SK-N-SH (cell line): Measurements from ENCODE around the gene CDK18. TPM values are rescaled to one million over a fixed set of nuclear protein-coding genes. Genes with fewer than 3 reads are reported as not detected.

Source experiments
- CTCF ChIA-PET: fragments of 300-600, 350-600 bp; formaldehyde crosslinking; extraction: SDS; loops from one replicate; lab custom pipeline; 2021; lab: Yijun Ruan, JAX
- POLR2A ChIA-PET: fragments of 350-600 bp; sonication (Branson Sonifier 250); formaldehyde crosslinking; extraction: SDS; loops from one replicate; lab custom pipeline; 2020; ENCODE audit warnings: antibody characterized with exemption, inconsistent platforms; lab: Yijun Ruan, JAX
- DNase-seq: peaks from one replicate; pipeline ENCODE4 v3.0.0; 2012
- H2AFZ ChIP-seq: fragments of 200-600 bp; sonication (generic); 2 replicates; pipeline ENCODE4 v1.8.1; 2016; ENCODE audit warnings: antibody characterized with exemption, mild to moderate bottlenecking, low read depth
- H3F3A ChIP-seq: fragments of 200-600 bp; sonication (generic); replicated peaks from 2 replicates; pipeline ENCODE3; 2016; ENCODE audit warnings: antibody characterized with exemption, mild to moderate bottlenecking; ENCODE audit not compliant: insufficient read depth
- H3K27ac ChIP-seq, 2 experiments: fragments of 200-500 bp in 1 of 2; fragments of 200-600 bp in 1 of 2; sonication (Bioruptor generic) in 1 of 2; sonication (generic), shearing (Covaris generic) in 1 of 2; 2 replicates each; pipeline versions ENCODE4 v1.5.1 to v1.6.1; 2014 to 2016; ENCODE audit warnings: low read depth in 2 of 2, inconsistent platforms in 1 of 2, low read length in 1 of 2, mild to moderate bottlenecking in 1 of 2, mixed read lengths in 1 of 2
- H3K27me3 ChIP-seq: fragments of 200-600 bp; sonication (generic), shearing (Covaris generic); 2 replicates; pipeline ENCODE4 v1.6.1; 2016; ENCODE audit warnings: mixed run types; ENCODE audit not compliant: insufficient read depth
- H3K36me3 ChIP-seq, 2 experiments: fragments of 200-500 bp in 1 of 2; fragments of 200-600 bp in 1 of 2; sonication (Bioruptor generic) in 1 of 2; sonication (generic) in 1 of 2; replicated peaks in 1 of 2; 2 replicates each; pipeline versions ENCODE3 to v1.5.1; 2014 to 2016; ENCODE audit warnings: low read length in 1 of 2, mild to moderate bottlenecking in 1 of 2; ENCODE audit not compliant: insufficient read depth in 2 of 2, control insufficient read depth in 1 of 2
- H3K4me1 ChIP-seq, 2 experiments: fragments of 200-500 bp in 1 of 2; fragments of 200-600 bp in 1 of 2; sonication (Bioruptor generic) in 1 of 2; sonication (generic), shearing (Covaris generic) in 1 of 2; 2 replicates each; pipeline versions ENCODE4 v1.5.1 to v1.6.1; 2014 to 2016; ENCODE audit warnings: low read depth in 1 of 2, low read length in 1 of 2, mixed run types in 1 of 2; ENCODE audit not compliant: insufficient read depth in 2 of 2, control insufficient read depth in 1 of 2
- H3K4me2 ChIP-seq: fragments of 200-600 bp; sonication (generic), shearing (Covaris generic); 2 replicates; pipeline ENCODE4 v1.6.1; 2017; ENCODE audit warnings: mixed run types
- H3K4me3 ChIP-seq, 2 experiments: fragments of 200-500 bp in 1 of 2; fragments of 200-600 bp in 1 of 2; sonication (Bioruptor generic) in 1 of 2; sonication (generic), shearing (Covaris generic) in 1 of 2; 2 replicates each; pipeline versions ENCODE4 v1.5.1 to v1.8.1; 2014 to 2016; ENCODE audit warnings: low read depth in 2 of 2, inconsistent platforms in 1 of 2, low read length in 1 of 2, mild to moderate bottlenecking in 1 of 2, mixed read lengths in 1 of 2, moderate library complexity in 1 of 2
- H3K79me2 ChIP-seq: fragments of 200-600 bp; sonication (generic); 2 replicates; pipeline ENCODE4 v1.8.1; 2017; ENCODE audit warnings: mild to moderate bottlenecking; ENCODE audit not compliant: insufficient read depth
- H3K9ac ChIP-seq: fragments of 200-600 bp; sonication (generic); 2 replicates; pipeline ENCODE4 v1.6.1; 2017; ENCODE audit warnings: mixed run types
- H3K9me2 ChIP-seq: fragments of 200-600 bp; sonication (generic); 2 replicates; pipeline ENCODE4 v1.6.1; 2017; ENCODE audit warnings: mixed run types
- H3K9me3 ChIP-seq: fragments of 200-600 bp; sonication (generic); 2 replicates; pipeline ENCODE4 v1.6.1; 2017; ENCODE audit warnings: mixed run types, mild to moderate bottlenecking, moderate library complexity
- H4K20me1 ChIP-seq: fragments of 200-600 bp; sonication (generic); 2 replicates; pipeline ENCODE4 v1.6.1; 2017; ENCODE audit warnings: mild to moderate bottlenecking, mixed run types; ENCODE audit not compliant: insufficient read depth
- CHD2 ChIP-seq: fragments of 150-350 bp; IDR thresholded peaks from 2 replicates; pipeline ENCODE4 v1.6.1; 2018; ENCODE audit warnings: low read length; ENCODE audit not compliant: partially characterized antibody
- ELF1 ChIP-seq: IDR thresholded peaks from 2 replicates; pipeline ENCODE4 v1.4.0; 2012
- EZH2phosphoT487 ChIP-seq: fragments of 200-600 bp; sonication (generic); IDR thresholded peaks from 2 replicates; pipeline ENCODE4 v1.6.1; 2017; ENCODE audit warnings: low read depth, mixed run types, mild to moderate bottlenecking, antibody characterized with exemption, moderate library complexity, borderline replicate concordance
- FOXM1 ChIP-seq: IDR thresholded peaks from 2 replicates; pipeline ENCODE4 v1.4.0; 2012; ENCODE audit warnings: low read depth, mild to moderate bottlenecking
- GATA2 ChIP-seq: sonication (generic); formaldehyde crosslinking; IDR thresholded peaks from 2 replicates; pipeline ENCODE4 v1.5.0; 2020; ENCODE audit warnings: mild to moderate bottlenecking, missing genetic modification reagents
- JUND ChIP-seq: IDR thresholded peaks from 2 replicates; pipeline ENCODE4 v1.4.0; 2012
- NFIC ChIP-seq: IDR thresholded peaks from 2 replicates; pipeline ENCODE4 v1.4.0; 2012; ENCODE audit warnings: borderline replicate concordance
- REST ChIP-seq: IDR thresholded peaks from 2 replicates; pipeline ENCODE4 v1.6.1; 2012; ENCODE audit warnings: mild to moderate bottlenecking, low read depth, low read length, moderate library complexity
- RFX5 ChIP-seq: IDR thresholded peaks from 2 replicates; pipeline ENCODE4 v1.6.1; 2012; ENCODE audit warnings: mild to moderate bottlenecking, improper control_type of control experiment, low read length
- SMC3 ChIP-seq: IDR thresholded peaks from 2 replicates; pipeline ENCODE4 v1.6.1; 2012; ENCODE audit warnings: low read depth, low read length, improper control_type of control experiment
- TAF1 ChIP-seq: IDR thresholded peaks from 2 replicates; pipeline ENCODE4 v1.6.1; 2012; ENCODE audit warnings: low read depth, mild to moderate bottlenecking, low read length, moderate library complexity, borderline replicate concordance
- TEAD4 ChIP-seq: IDR thresholded peaks from 2 replicates; pipeline ENCODE4 v1.4.0; 2012; ENCODE audit warnings: mild to moderate bottlenecking, borderline replicate concordance; ENCODE audit not compliant: insufficient read depth
- ZBTB33 ChIP-seq: IDR thresholded peaks from 2 replicates; pipeline ENCODE4 v1.4.0; 2012; ENCODE audit warnings: low read depth, borderline replicate concordance
- WGBS: methylation state at CpG from one replicate; pipeline ENCODE4 v1.1.6; 2017; ENCODE audit warnings: low lambda C conversion rate; 5-methylcytosine and 5-hydroxymethylcytosine counted together
- polyA plus RNA-seq, 3 experiments: library from polyadenylated mRNA; depleted of rRNA; stranded (reverse); fragments of >200 nt; gene quantifications; 2 replicates each; pipeline ENCODE4 v1.2.3, GENCODE V29; 2012
- TF ChIP-seq, protein P1 (sequence below): fragments of 200-600 bp; sonication (generic); IDR thresholded peaks from 2 replicates; pipeline ENCODE4 v1.6.1; 2017; ENCODE audit warnings: antibody characterized with exemption, mild to moderate bottlenecking, moderate library complexity

CDK18 gene
- polyA plus RNA-seq, 1 of the 3 experiments (the other 2 are of a cell fraction): 2.5 TPM

DNA sequence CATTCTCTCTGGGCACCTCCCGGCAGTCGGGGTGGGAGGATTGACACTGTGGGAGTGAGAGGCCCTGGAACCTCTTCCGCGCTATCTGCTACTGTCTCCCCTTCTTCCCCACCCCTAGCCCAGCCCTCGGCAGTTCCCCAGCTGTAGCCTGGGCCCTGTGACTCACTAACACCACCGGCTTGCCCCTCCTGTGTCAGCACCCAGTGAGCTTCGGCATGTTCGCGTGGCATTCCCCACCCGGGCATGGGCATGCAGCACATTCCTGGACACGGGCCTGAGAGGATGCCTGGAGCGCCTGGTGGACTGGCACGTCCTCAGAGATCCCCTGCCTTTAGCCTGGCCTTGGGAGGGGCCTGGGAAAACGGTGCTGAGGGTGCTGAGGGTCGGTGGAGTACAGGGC is 1.3 kb downstream of the CDK18 start:
- TF ChIP-seq TEAD4 (no peak), JUND (no peak), RFX5 (no peak), ELF1 (no peak), SMC3 (no peak), REST (no peak), ZBTB33 (no peak), GATA2 (CRISPR knock-in tag) (no peak), TAF1 (no peak), FOXM1 (no peak), NFIC (no peak), EZH2phosphoT487 (no peak), CHD2 (no peak)
- TF ChIP-seq, protein P1, sequence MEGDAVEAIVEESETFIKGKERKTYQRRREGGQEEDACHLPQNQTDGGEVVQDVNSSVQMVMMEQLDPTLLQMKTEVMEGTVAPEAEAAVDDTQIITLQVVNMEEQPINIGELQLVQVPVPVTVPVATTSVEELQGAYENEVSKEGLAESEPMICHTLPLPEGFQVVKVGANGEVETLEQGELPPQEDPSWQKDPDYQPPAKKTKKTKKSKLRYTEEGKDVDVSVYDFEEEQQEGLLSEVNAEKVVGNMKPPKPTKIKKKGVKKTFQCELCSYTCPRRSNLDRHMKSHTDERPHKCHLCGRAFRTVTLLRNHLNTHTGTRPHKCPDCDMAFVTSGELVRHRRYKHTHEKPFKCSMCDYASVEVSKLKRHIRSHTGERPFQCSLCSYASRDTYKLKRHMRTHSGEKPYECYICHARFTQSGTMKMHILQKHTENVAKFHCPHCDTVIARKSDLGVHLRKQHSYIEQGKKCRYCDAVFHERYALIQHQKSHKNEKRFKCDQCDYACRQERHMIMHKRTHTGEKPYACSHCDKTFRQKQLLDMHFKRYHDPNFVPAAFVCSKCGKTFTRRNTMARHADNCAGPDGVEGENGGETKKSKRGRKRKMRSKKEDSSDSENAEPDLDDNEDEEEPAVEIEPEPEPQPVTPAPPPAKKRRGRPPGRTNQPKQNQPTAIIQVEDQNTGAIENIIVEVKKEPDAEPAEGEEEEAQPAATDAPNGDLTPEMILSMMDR: no peak
- Histone ChIP-seq H3K9me3 (no peaks in the 10 kb centered on the region), H3K27me3 (no peaks in the 10 kb centered on the region), H3K9ac (no peak overlapping the region), H3K79me2 (no peaks in the 10 kb centered on the region), H2AFZ (no peak overlapping the region), H3K27ac (no peak overlapping the region), H3F3A (no peaks in the 10 kb centered on the region), H3K4me3 (no peak overlapping the region), H3K4me1 (peaks cover 7 to 53% of the 10 kb centered on the region in 2 experiments; a peak in 3 of 4 replicates), H3K9me2 (no peaks in the 10 kb centered on the region), H4K20me1 (no peaks in the 10 kb centered on the region), H3K4me2 (peak overlapping the region; percentile 97; the same call in 1 of the 2 replicates), H3K36me3 (no peaks in the 10 kb centered on the region)
- no peak for DNase-seq
- CTCF ChIA-PET: interaction anchor here (1.1 to 45.6 kb wide), 3 partner anchors 18 to 232 kb away, joined by 3 to 1333 read pairs (median 101); no protein-coding TSS in a partner anchor
- POLR2A ChIA-PET: no interaction called here
- 74% methylated on average over 12 of the region's 15 CpGs for WGBS
